Liver (tissue), 9 donors: ENCODE measurements around the gene DNMBP. TPM values are rescaled to one million over a fixed set of nuclear protein-coding genes. Genes with fewer than 3 reads are reported as not detected.

ENCODE experiments used
- DNase-seq: peaks from one replicate; pipeline ENCODE4 v3.0.0-alpha.2; 2017; ENCODE audit warnings: low spot score
- H3K27ac ChIP-seq, 2 donors: one replicate each; pipeline ENCODE4 v1.7.0; 2013; ENCODE audit warnings: inconsistent platforms in 2 of 2, low read length in 2 of 2, control low read depth in 1 of 2, low read depth in 1 of 2, mild to moderate bottlenecking in 1 of 2
- H3K27me3 ChIP-seq, 4 donors: one replicate each; pipeline versions ENCODE4 v1.6.1 to v1.7.0; 2013; ENCODE audit warnings: low read length in 3 of 4, inconsistent platforms in 1 of 4, mild to moderate bottlenecking in 1 of 4, moderate library complexity in 1 of 4; ENCODE audit not compliant: control insufficient read depth in 4 of 4, insufficient read depth in 4 of 4
- H3K36me3 ChIP-seq, 4 donors: one replicate each; pipeline versions ENCODE4 v1.6.1 to v1.7.0; 2013; ENCODE audit warnings: low read length in 3 of 4, mild to moderate bottlenecking in 3 of 4, low read depth in 1 of 4, moderate library complexity in 1 of 4; ENCODE audit not compliant: control insufficient read depth in 4 of 4, insufficient read depth in 3 of 4
- H3K4me1 ChIP-seq, 4 donors: one replicate each; pipeline versions ENCODE4 v1.6.1 to v1.7.0; 2013; ENCODE audit warnings: low read length in 3 of 4, mild to moderate bottlenecking in 3 of 4, moderate library complexity in 1 of 4; ENCODE audit not compliant: control insufficient read depth in 4 of 4, insufficient read depth in 4 of 4
- H3K4me3 ChIP-seq, 3 donors: one replicate each; pipeline versions ENCODE4 v1.6.1 to v1.7.0; 2013; ENCODE audit warnings: low read length in 3 of 3, control low read depth in 1 of 3, low read depth in 1 of 3, mild to moderate bottlenecking in 1 of 3
- H3K9ac ChIP-seq, 2 donors: one replicate each; pipeline ENCODE4 v1.7.0; 2013; ENCODE audit warnings: low read length in 2 of 2, mild to moderate bottlenecking in 2 of 2, moderate library complexity in 2 of 2, control low read depth in 1 of 2, low read depth in 1 of 2
- H3K9me3 ChIP-seq, 4 donors: one replicate each; pipeline versions ENCODE4 v1.6.1 to v1.7.0; 2013; ENCODE audit warnings: low read length in 3 of 4; ENCODE audit not compliant: control insufficient read depth in 4 of 4
- ATF3 ChIP-seq: IDR thresholded peaks from 2 replicates; pipeline ENCODE4 v1.6.1; 2016; ENCODE audit warnings: antibody characterized with exemption
- CTCF ChIP-seq: fragments of 150-350 bp; IDR thresholded peaks from 2 replicates; pipeline ENCODE4 v1.5.1; 2017; ENCODE audit warnings: improper control_type of control experiment, low read depth, low read length; ENCODE audit not compliant: missing input control
- FOXA2 ChIP-seq: IDR thresholded peaks from 2 replicates; pipeline ENCODE4 v1.6.1; 2016; ENCODE audit warnings: antibody characterized with exemption
- HNF4G ChIP-seq: IDR thresholded peaks from 2 replicates; pipeline ENCODE4 v1.6.1; 2016; ENCODE audit warnings: antibody characterized with exemption
- JUND ChIP-seq, 2 donors: IDR thresholded peaks; 2 replicates each; pipeline ENCODE4 v1.6.1; 2016; ENCODE audit warnings: antibody characterized with exemption in 2 of 2
- MAX ChIP-seq: IDR thresholded peaks from 2 replicates; pipeline ENCODE4 v1.6.1; 2016; ENCODE audit warnings: antibody characterized with exemption
- REST ChIP-seq: IDR thresholded peaks from 2 replicates; pipeline ENCODE4 v1.6.1; 2016; ENCODE audit warnings: antibody characterized with exemption, mild to moderate bottlenecking
- RXRA ChIP-seq, 2 donors: IDR thresholded peaks; 2 replicates each; pipeline ENCODE4 v1.6.1; 2017 to 2018; ENCODE audit warnings: antibody characterized with exemption in 2 of 2, mild to moderate bottlenecking in 1 of 2
- SP1 ChIP-seq: IDR thresholded peaks from 2 replicates; pipeline ENCODE4 v1.6.1; 2018; ENCODE audit warnings: antibody characterized with exemption, mild to moderate bottlenecking
- TAF1 ChIP-seq: conservative IDR thresholded peaks from 2 replicates; pipeline ENCODE4 v1.6.1; 2016; ENCODE audit warnings: antibody characterized with exemption, mild to moderate bottlenecking
- ZBTB33 ChIP-seq: IDR thresholded peaks from 2 replicates; pipeline ENCODE4 v1.6.1; 2016; ENCODE audit warnings: antibody characterized with exemption
- WGBS: extraction: QIAGEN DNeasy Blood & Tissue Kit; methylation state at CpG from one replicate; pipeline ENCODE4 v1.1.7; 2013; 5-methylcytosine and 5-hydroxymethylcytosine counted together
- polyA plus RNA-seq, 2 donors: library from polyadenylated mRNA; stranded (reverse) in 1 of 2; unstranded in 1 of 2; fragments of 200-250 nt in 1 of 2; fragments of >200 nt in 1 of 2; fragmentation: Nextera tagmentation in 1 of 2; extraction: Ambion mirVana in 1 of 2; gene quantifications; one replicate each; pipeline versions ENCODE4 v1.2.1 to v1.2.3, GENCODE V29; 2013 to 2015
- total RNA-seq, 2 donors: library from RNA; depleted of rRNA; stranded (reverse); fragments of >200 nt; gene quantifications; one replicate each; pipeline ENCODE4 v1.2.3, GENCODE V29; 2014
- donor health status: healthy.
- donor health status: healthy.
- donor health status: healthy.
- donor health status: healthy.
- donor health status: healthy.

The DNMBP gene
- total and polyA plus RNA-seq, 4 donors, result 3.8 to 12.6 (median 5.3) TPM

- Histone ChIP-seq H3K27me3 (no peaks in the 10 kb centered on the region), H3K36me3 (no peaks in the 10 kb centered on the region), H3K9ac (no peak overlapping the region), H3K9me3 (no peaks in the 10 kb centered on the region), H3K4me1 (peaks cover 0 to 11% (median 3%) of the 10 kb centered on the region in 4 donors), H3K27ac (no peak overlapping the region), H3K4me3 (no peak overlapping the region)
- TF ChIP-seq REST (no peak), MAX (no peak)
- DNase-seq, result no peak
- WGBS, result 92% methylated on average over 1 of the region's 1 CpG
These were observed 11.6 kb upstream of the DNMBP start for GRCh38 chr10:100021322-100021721.

GRCh38 chr10:100020886-100021253, 11.1 kb upstream of the DNMBP start:
- Histone ChIP-seq H3K4me1 (peaks cover 0 to 11% (median 3%) of the 10 kb centered on the region in 4 donors), H3K27me3 (no peaks in the 10 kb centered on the region), H3K36me3 (no peaks in the 10 kb centered on the region), H3K9ac (no peak overlapping the region), H3K4me3 (no peak overlapping the region), H3K9me3 (no peaks in the 10 kb centered on the region), H3K27ac (no peak overlapping the region)
- WGBS, result 84% methylated on average over 11 of the region's 11 CpGs
- no peak for TF ChIP-seq ZBTB33
- no peak for TF ChIP-seq TAF1
- no peak for TF ChIP-seq HNF4G
- no peak for TF ChIP-seq SP1
- no peak for TF ChIP-seq CTCF
- no peak for TF ChIP-seq ATF3
- TF ChIP-seq JUND (IDR thresholded peaks at IDR 0.05), result no peak
- TF ChIP-seq RXRA (IDR thresholded peaks at IDR 0.05), result no peak
- TF ChIP-seq FOXA2, result no peak
- no peak for TF ChIP-seq REST
- DNase-seq, result no peak
